SK-N-SH (cell line): ENCODE results near the gene STYXL1.

Source experiments
- CTCF ChIP-seq: fragments of 200-600 bp; sonication (generic); IDR thresholded peaks from 2 replicates; pipeline ENCODE4 v1.6.1; 2017; ENCODE audit warnings: antibody characterized with exemption, mild to moderate bottlenecking, moderate library complexity
- EZH2phosphoT487 ChIP-seq: fragments of 200-600 bp; sonication (generic); IDR thresholded peaks from 2 replicates; pipeline ENCODE4 v1.6.1; 2017; ENCODE audit warnings: low read depth, mixed run types, mild to moderate bottlenecking, antibody characterized with exemption, moderate library complexity, borderline replicate concordance
- FOSL2 ChIP-seq: IDR thresholded peaks from 2 replicates; pipeline ENCODE4 v1.4.0; 2012; ENCODE audit warnings: low read depth, mild to moderate bottlenecking, moderate library complexity, borderline replicate concordance
- GABPA ChIP-seq: IDR thresholded peaks from 2 replicates; pipeline ENCODE4 v1.4.0; 2012; ENCODE audit warnings: low read depth, mild to moderate bottlenecking
- JUND ChIP-seq: IDR thresholded peaks from 2 replicates; pipeline ENCODE4 v1.4.0; 2012
- POLR2AphosphoS5 ChIP-seq: IDR thresholded peaks from 2 replicates; pipeline ENCODE4 v1.6.1; 2012; ENCODE audit warnings: low read depth, low read length
- SIN3A ChIP-seq: IDR thresholded peaks from 2 replicates; pipeline ENCODE4 v1.6.1; 2012; ENCODE audit warnings: low read depth, mild to moderate bottlenecking, low read length, moderate library complexity, borderline replicate concordance
- TAF1 ChIP-seq: IDR thresholded peaks from 2 replicates; pipeline ENCODE4 v1.6.1; 2012; ENCODE audit warnings: low read depth, mild to moderate bottlenecking, low read length, moderate library complexity, borderline replicate concordance
- USF2 ChIP-seq: fragments of 150-350 bp; IDR thresholded peaks from 2 replicates; pipeline ENCODE4 v1.6.1; 2017; ENCODE audit warnings: antibody characterized with exemption, low read length, low read depth, borderline replicate concordance
- TF ChIP-seq, protein P1 (sequence below): IDR thresholded peaks from 2 replicates; pipeline ENCODE4 v1.4.0; 2012; ENCODE audit warnings: low read depth

GRCh38 chr7:76008156-76008687 lies 39.6 kb downstream of the STYXL1 start:
- TF ChIP-seq SIN3A (no peak), CTCF (no peak), JUND (no peak), FOSL2 (no peak), GABPA (no peak), EZH2phosphoT487 (no peak), TAF1 (no peak), USF2 (no peak), POLR2AphosphoS5 (no peak)
- TF ChIP-seq, protein P1, sequence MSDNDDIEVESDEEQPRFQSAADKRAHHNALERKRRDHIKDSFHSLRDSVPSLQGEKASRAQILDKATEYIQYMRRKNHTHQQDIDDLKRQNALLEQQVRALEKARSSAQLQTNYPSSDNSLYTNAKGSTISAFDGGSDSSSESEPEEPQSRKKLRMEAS: no peak
